Measurements from ENCODE around the gene ZFP69. TPM values are rescaled to one million over a fixed set of nuclear protein-coding genes. Genes with fewer than 3 reads are reported as not detected.
A peak's percentile ranks its signal among the peaks of the same experiment; 100 is the strongest.

ZFP69 gene
- total RNA-seq, 1 experiment from 2014 or later = 7.1 TPM

- Histone ChIP-seq H3K27me3 (replicated peaks; ENCODE audit: insufficient read depth, low read depth, low read length, poor library complexity) (no peaks in the 10 kb centered on the region), H3K9me3 (ENCODE audit: low read depth, low read length, poor library complexity, severe bottlenecking) (peaks cover 80% of the 10 kb centered on the region), H3K4me3 (ENCODE audit: low read depth, low read length, poor library complexity, severe bottlenecking) (no peak overlapping the region), H3K27ac (ENCODE audit: low read depth, low read length, poor library complexity, severe bottlenecking) (no peak overlapping the region), H3K36me3 (ENCODE audit: insufficient read depth, low read length, poor library complexity, severe bottlenecking) (peaks cover 5% of the 10 kb centered on the region), H3K4me1 (ENCODE audit: insufficient read depth, low read length, poor library complexity, severe bottlenecking) (no peaks in the 10 kb centered on the region)
- DNase-seq (ENCODE audit: low spot score) = no peak
- ChIA-PET CTCF (no interaction called here), POLR2A (ENCODE audit: low non-redundant PET) (no interaction called here)
- intact Hi-C loops (cut with micrococcal nuclease; ENCODE audit: unreplicated experiment) = no loop called here
- BruUV-seq (replicated peaks) = no TSS peak
- no peak for TF ChIP-seq EZH2 (IDR thresholded peaks at IDR 0.05; ENCODE audit: borderline replicate concordance, low read depth, low read length, poor library complexity, severe bottlenecking)
- TF ChIP-seq CTCF (conservative IDR thresholded peaks at IDR 0.05; ENCODE audit: low read depth, low read length) = no peak
Measured at GRCh38 chr1:40469327-40469726, 7.8 kb upstream of the ZFP69 start.

GRCh38 chr1:40475268-40475667 lies 1.8 kb upstream of the ZFP69 start:
- Histone ChIP-seq H3K9me3 (ENCODE audit: low read depth, low read length, poor library complexity, severe bottlenecking) (peaks cover 44% of the 10 kb centered on the region), H3K4me1 (ENCODE audit: insufficient read depth, low read length, poor library complexity, severe bottlenecking) (peaks cover 5% of the 10 kb centered on the region), H3K36me3 (ENCODE audit: insufficient read depth, low read length, poor library complexity, severe bottlenecking) (no peaks in the 10 kb centered on the region), H3K4me3 (ENCODE audit: low read depth, low read length, poor library complexity, severe bottlenecking) (no peak overlapping the region), H3K27ac (ENCODE audit: low read depth, low read length, poor library complexity, severe bottlenecking) (no peak overlapping the region), H3K27me3 (replicated peaks; ENCODE audit: insufficient read depth, low read depth, low read length, poor library complexity) (no peaks in the 10 kb centered on the region)
- POLR2A ChIA-PET (ENCODE audit: low non-redundant PET) = no interaction called here
- CTCF ChIA-PET = no interaction called here
- TF ChIP-seq CTCF (conservative IDR thresholded peaks at IDR 0.05; ENCODE audit: low read depth, low read length) = no peak
- TF ChIP-seq EZH2 (IDR thresholded peaks at IDR 0.05; ENCODE audit: borderline replicate concordance, low read depth, low read length, poor library complexity, severe bottlenecking) = no peak
- no TSS peak for BruUV-seq (replicated peaks)
- intact Hi-C loops (cut with micrococcal nuclease; ENCODE audit: unreplicated experiment) = no loop called here
- no peak for DNase-seq (ENCODE audit: low spot score)

GRCh38 chr1:40477678-40478053 lies 576 bp downstream of the ZFP69 start:
- DNase-seq (ENCODE audit: low spot score) = peak; percentile 33
- peaks cover 29% of the 10 kb centered on the region for H3K9me3 ChIP-seq (ENCODE audit: low read depth, low read length, poor library complexity, severe bottlenecking)
- peaks cover 5% of the 10 kb centered on the region for H3K4me1 ChIP-seq (ENCODE audit: insufficient read depth, low read length, poor library complexity, severe bottlenecking)
- ChIA-PET POLR2A (ENCODE audit: low non-redundant PET) (no interaction called here), CTCF (no interaction called here)
- no TSS peak for BruUV-seq (replicated peaks)
- H3K4me3 ChIP-seq (ENCODE audit: low read depth, low read length, poor library complexity, severe bottlenecking) = peak overlapping the region; percentile 76
- H3K27ac ChIP-seq (ENCODE audit: low read depth, low read length, poor library complexity, severe bottlenecking) = peak overlapping the region; percentile 51
- no peak for TF ChIP-seq CTCF (conservative IDR thresholded peaks at IDR 0.05; ENCODE audit: low read depth, low read length)
- TF ChIP-seq EZH2 (IDR thresholded peaks at IDR 0.05; ENCODE audit: borderline replicate concordance, low read depth, low read length, poor library complexity, severe bottlenecking) = no peak
- peaks cover 3% of the 10 kb centered on the region for H3K36me3 ChIP-seq (ENCODE audit: insufficient read depth, low read length, poor library complexity, severe bottlenecking)
- no peaks in the 10 kb centered on the region for H3K27me3 ChIP-seq (replicated peaks; ENCODE audit: insufficient read depth, low read depth, low read length, poor library complexity)
- intact Hi-C loops (cut with micrococcal nuclease; ENCODE audit: unreplicated experiment) = no loop called here

Measured in A673 (cell line).